Stimulated activated naive CD8-positive, alpha-beta T cell treated with anti-CD3 and anti-CD28 coated beads, Interleukin-15, amount 100 ng/mL, for 72 hours (primary cell): Measurements from ENCODE around the gene TCHP.
A peak's percentile ranks its signal among the peaks of the same experiment; 100 is the strongest.
"Not testable (repeated sequence)": the region's sequence is repeated elsewhere in the genome, so short reads cannot be mapped to it uniquely, and the experiment has no call there.

Source experiments
- ATAC-seq: fragments of 150-1000 bp; cut with Tn5 transposase; 2 replicates; pipeline ENCODE4 v1.10.0; 2021; ENCODE audit warnings: mild to moderate bottlenecking, moderate library complexity
- DNase-seq, 2 donors: peaks; one replicate each; pipeline ENCODE4 v3.0.0; 2021 to 2022
- H3K27ac Mint-ChIP-seq, 2 donors: one replicate each; pipeline ENCODE4 v1.8.0; 2022; ENCODE audit warnings: mild to moderate bottlenecking in 2 of 2, mixed read lengths in 2 of 2, moderate library complexity in 2 of 2
- H3K27me3 Mint-ChIP-seq: one replicate; pipeline ENCODE4 v1.8.0; 2022; ENCODE audit warnings: mixed read lengths
- H3K4me1 Mint-ChIP-seq: one replicate; pipeline ENCODE4 v1.8.0; 2022; ENCODE audit warnings: mild to moderate bottlenecking, mixed read lengths
- H3K4me3 Mint-ChIP-seq, 2 donors: one replicate each; pipeline ENCODE4 v1.8.0; 2022; ENCODE audit warnings: mild to moderate bottlenecking in 2 of 2, mixed read lengths in 2 of 2, moderate library complexity in 1 of 2
- H3K9me3 Mint-ChIP-seq, 2 donors: one replicate each; pipeline ENCODE4 v1.8.0; 2022; ENCODE audit warnings: mixed read lengths in 2 of 2

The TCHP gene

GRCh38 chr12:109875572-109876131, 24.4 kb upstream of the TCHP start:
- Mint-ChIP-seq H3K4me3 (no peak overlapping the region), H3K4me1 (peaks cover 54% of the 10 kb centered on the region), H3K27me3 (no peaks in the 10 kb centered on the region), H3K9me3 (no peaks in the 10 kb centered on the region), H3K27ac (no peak overlapping the region)
- ATAC-seq (no peak), DNase-seq (no peak)

GRCh38 chr12:109876406-109876805, 23.7 kb upstream of the TCHP start:
- DNase-seq: no peak
- H3K27ac Mint-ChIP-seq: peak overlapping the region in 1 of 2 donors; percentile 59
- peaks cover 57% of the 10 kb centered on the region for H3K4me1 Mint-ChIP-seq

GRCh38 chr12:109877504-109878246, 22.4 kb upstream of the TCHP start:
- DNase-seq: no peak
- H3K27me3 Mint-ChIP-seq: no peaks in the 10 kb centered on the region
- peaks cover 54% of the 10 kb centered on the region for H3K4me1 Mint-ChIP-seq
- H3K9me3 Mint-ChIP-seq: no peaks in the 10 kb centered on the region
- H3K4me3 Mint-ChIP-seq: no peak overlapping the region
- no peak overlapping the region for H3K27ac Mint-ChIP-seq
- no peak for ATAC-seq

More at GRCh38 chr12:109876406-109876805, 23.7 kb upstream of the TCHP start:
- no peak for ATAC-seq
- Mint-ChIP-seq H3K4me3 (no peak overlapping the region), H3K9me3 (no peaks in the 10 kb centered on the region), H3K27me3 (no peaks in the 10 kb centered on the region)

- H3K27me3 Mint-ChIP-seq: no peaks in the 10 kb centered on the region
- no peak for DNase-seq
- no peaks in the 10 kb centered on the region for H3K9me3 Mint-ChIP-seq
- H3K4me1 Mint-ChIP-seq: peaks cover 54% of the 10 kb centered on the region
- no peak for ATAC-seq
- H3K4me3 Mint-ChIP-seq: no peak overlapping the region
- H3K27ac Mint-ChIP-seq: peak overlapping the region in 1 of 2 donors; percentile 41
Observed at GRCh38 chr12:109878247-109878625, 21.8 kb upstream of the TCHP start.

GRCh38 chr12:109878749-109879148, 21.3 kb upstream of the TCHP start:
- Mint-ChIP-seq H3K27me3 (no peaks in the 10 kb centered on the region), H3K27ac (peak overlapping the region in 1 of 2 donors; percentile 42), H3K4me1 (peaks cover 54% of the 10 kb centered on the region), H3K9me3 (no peaks in the 10 kb centered on the region), H3K4me3 (peak overlapping the region; percentile 88 to 92)
- no peak for DNase-seq
- ATAC-seq: no peak

- H3K27ac Mint-ChIP-seq: peak overlapping the region; percentile 92 to 95
- H3K9me3 Mint-ChIP-seq: no peaks in the 10 kb centered on the region
- H3K27me3 Mint-ChIP-seq: no peaks in the 10 kb centered on the region
- peak in 1 of 2 donors; percentile 11 for DNase-seq
- H3K4me1 Mint-ChIP-seq: peaks cover 54% of the 10 kb centered on the region
- peak overlapping the region; percentile 88 to 92 for H3K4me3 Mint-ChIP-seq
- ATAC-seq: no peak
Observed at GRCh38 chr12:109879351-109880042, 20.6 kb upstream of the TCHP start.

- H3K4me3 Mint-ChIP-seq: peak within 1 kb of the TSS; percentile 88 to 92
- H3K27me3 Mint-ChIP-seq: no peaks in the 10 kb centered on the region
- peak within 1 kb of the TSS; percentile 92 to 95 for H3K27ac Mint-ChIP-seq
- ATAC-seq (peak; percentile 96), DNase-seq (peak; percentile 90 to 94)
- H3K4me1 Mint-ChIP-seq: peaks cover 48% of the 10 kb centered on the region
- H3K9me3 Mint-ChIP-seq: no peaks in the 10 kb centered on the region
Observed at GRCh38 chr12:109880043-109880931, 19.8 kb upstream of the TCHP start, which contains the start of gene GLTP. GLTP (minus strand) TSS chr12:109880541; CDS start chr12:109880374, 167 bp downstream.

GRCh38 chr12:109880938-109881337, 19.1 kb upstream of the TCHP start:
- ATAC-seq (no peak), DNase-seq (no peak)
- H3K4me1 Mint-ChIP-seq: peaks cover 42% of the 10 kb centered on the region
- no peaks in the 10 kb centered on the region for H3K27me3 Mint-ChIP-seq
- H3K9me3 Mint-ChIP-seq: no peaks in the 10 kb centered on the region
- peak overlapping the region; percentile 59 to 73 for H3K4me3 Mint-ChIP-seq
- peak overlapping the region; percentile 67 to 69 for H3K27ac Mint-ChIP-seq

- DNase-seq (no peak), ATAC-seq (no peak)
- peak overlapping the region in 1 of 2 donors; percentile 73 for H3K4me3 Mint-ChIP-seq
- no peak overlapping the region for H3K27ac Mint-ChIP-seq
- H3K27me3 Mint-ChIP-seq: no peaks in the 10 kb centered on the region
- no peaks in the 10 kb centered on the region for H3K9me3 Mint-ChIP-seq
- peaks cover 35% of the 10 kb centered on the region for H3K4me1 Mint-ChIP-seq
Observed at GRCh38 chr12:109881752-109882151, 18.3 kb upstream of the TCHP start.

- H3K9me3 Mint-ChIP-seq: no peaks in the 10 kb centered on the region
- H3K27me3 Mint-ChIP-seq: no peaks in the 10 kb centered on the region
- DNase-seq: no peak
- H3K4me3 Mint-ChIP-seq: no peak overlapping the region
- peaks cover 34% of the 10 kb centered on the region for H3K4me1 Mint-ChIP-seq
- H3K27ac Mint-ChIP-seq: no peak overlapping the region
- no peak for ATAC-seq
Observed at GRCh38 chr12:109883461-109883860, 16.6 kb upstream of the TCHP start.

GRCh38 chr12:109885616-109886015, 14.5 kb upstream of the TCHP start:
- no peak overlapping the region for H3K4me3 Mint-ChIP-seq
- no peak overlapping the region for H3K27ac Mint-ChIP-seq
- H3K4me1 Mint-ChIP-seq: peaks cover 31% of the 10 kb centered on the region
- DNase-seq (no peak), ATAC-seq (no peak)
- H3K9me3 Mint-ChIP-seq: no peaks in the 10 kb centered on the region
- H3K27me3 Mint-ChIP-seq: no peaks in the 10 kb centered on the region

GRCh38 chr12:109888179-109889020, 11.7 kb upstream of the TCHP start:
- no peaks in the 10 kb centered on the region for H3K9me3 Mint-ChIP-seq
- H3K4me3 Mint-ChIP-seq: peak overlapping the region; percentile 54 to 60
- peak overlapping the region; percentile 92 to 99 for H3K27ac Mint-ChIP-seq
- DNase-seq (peak in 1 of 2 donors; percentile 21), ATAC-seq (peak; percentile 79)
- no peaks in the 10 kb centered on the region for H3K27me3 Mint-ChIP-seq
- peaks cover 36% of the 10 kb centered on the region for H3K4me1 Mint-ChIP-seq

- H3K27ac Mint-ChIP-seq: no peak overlapping the region
- H3K4me3 Mint-ChIP-seq: no peak overlapping the region
- no peaks in the 10 kb centered on the region for H3K27me3 Mint-ChIP-seq
- no peaks in the 10 kb centered on the region for H3K9me3 Mint-ChIP-seq
- H3K4me1 Mint-ChIP-seq: peaks cover 36% of the 10 kb centered on the region
- DNase-seq (no peak), ATAC-seq (no peak)
Observed at GRCh38 chr12:109890620-109891170, 9.4 kb upstream of the TCHP start.

GRCh38 chr12:109891731-109892130, 8.3 kb upstream of the TCHP start:
- H3K9me3 Mint-ChIP-seq: not testable (repeated sequence)
- peaks cover 36% of the 10 kb centered on the region for H3K4me1 Mint-ChIP-seq

More at GRCh38 chr12:109891731-109892130, 8.3 kb upstream of the TCHP start:
- DNase-seq, H3K4me3 Mint-ChIP-seq, H3K27me3 Mint-ChIP-seq, ATAC-seq, H3K27ac Mint-ChIP-seq: not testable (repeated sequence)
